A549 (cell line): ENCODE measurements around the gene KIAA2012. TPM values are rescaled to one million over a fixed set of nuclear protein-coding genes. Genes with fewer than 3 reads are reported as not detected.

Experiments
- ATAC-seq, 2 experiments: fragments of 200-7000 bp in 1 of 2; fragments of >200 bp in 1 of 2; cut with Nextera tagmentation in 1 of 2; cut with Tn5 transposase in 1 of 2; 3 replicates each; pipeline versions ENCODE4 v1.8.0 to v1.9.1; 2018 to 2020; ENCODE audit warnings: mild to moderate bottlenecking in 1 of 2, moderate library complexity in 1 of 2
- CTCF ChIA-PET: fragments of 300-600 bp; sonication (Branson Sonifier 250); formaldehyde crosslinking; extraction: SDS; loops from one replicate; lab custom pipeline; 2021; ENCODE audit warnings: antibody characterized with exemption, inconsistent platforms; lab: Yijun Ruan, JAX
- POLR2A ChIA-PET: fragments of 350-600 bp; formaldehyde crosslinking; extraction: SDS; loops from one replicate; lab custom pipeline; 2021; ENCODE audit warnings: antibody characterized with exemption, inconsistent platforms; lab: Yijun Ruan, JAX
- DNase-seq, 2 experiments: peaks; one replicate each; pipeline versions ENCODE4 v3.0.0 to v3.0.0-alpha.2; 2011 to 2016; ENCODE audit warnings: low read depth in 1 of 2, low spot score in 1 of 2
- FAIRE-seq: peaks from 2 replicates; lab custom pipeline; 2011; peaks lifted over from hg19 to GRCh38; lab: Jason Lieb, UNC
- H3K27ac ChIP-seq, 2 experiments: fragments of >200 bp; sonication (Bioruptor Twin); formaldehyde crosslinking; 3 replicates each; pipeline ENCODE4 v1.5.1; 2016 to 2017
- H3K4me1 ChIP-seq: fragments of >200 bp; sonication (Bioruptor Twin); formaldehyde crosslinking; 3 replicates; pipeline ENCODE4 v1.6.1; 2016
- H3K4me2 ChIP-seq: fragments of >200 bp; sonication (Bioruptor Twin); formaldehyde crosslinking; 3 replicates; pipeline ENCODE4 v1.6.1; 2016
- H3K4me3 ChIP-seq: fragments of >200 bp; sonication (Bioruptor Twin); formaldehyde crosslinking; 3 replicates; pipeline ENCODE4 v1.5.1; 2016
- H3K9me3 ChIP-seq: fragments of >200 bp; sonication (Bioruptor Twin); formaldehyde crosslinking; 3 replicates; pipeline ENCODE4 v1.6.1; 2016
- ATOH8 ChIP-seq: fragments of 250-450 bp; sonication (Bioruptor Pico); IDR thresholded peaks from 2 replicates; pipeline ENCODE4 v1.5.0; 2020; ENCODE audit warnings: low read depth, mild to moderate bottlenecking, moderate library complexity
- BHLHE40 ChIP-seq: IDR thresholded peaks from 2 replicates; pipeline ENCODE4 v1.6.1; 2012; ENCODE audit warnings: low read depth, low read length, inconsistent platforms
- CBX2 ChIP-seq: fragments of 200-600 bp; sonication (generic); IDR thresholded peaks from 2 replicates; pipeline ENCODE4 v1.6.1; 2016; ENCODE audit warnings: low read depth, mild to moderate bottlenecking, borderline replicate concordance
- CEBPB ChIP-seq, 2 experiments: fragments of >200 bp in 1 of 2; sonication (Bioruptor Twin) in 1 of 2; formaldehyde crosslinking in 1 of 2; IDR thresholded peaks; 2 replicates each; pipeline ENCODE4 v1.6.1; 2012 to 2016
- EHF ChIP-seq: fragments of 250-450 bp; sonication (Bioruptor Pico); IDR thresholded peaks from 2 replicates; pipeline ENCODE4 v1.5.0; 2020; ENCODE audit warnings: mild to moderate bottlenecking
- ESRRA ChIP-seq: fragments of 150-350 bp; IDR thresholded peaks from 2 replicates; pipeline ENCODE4 v1.6.1; 2014; ENCODE audit warnings: mild to moderate bottlenecking, low read length, borderline replicate concordance
- FOSB ChIP-seq: fragments of 250-450 bp; sonication (Bioruptor Pico); IDR thresholded peaks from 2 replicates; pipeline ENCODE4 v1.5.0; 2020; ENCODE audit warnings: mild to moderate bottlenecking, moderate library complexity
- FOSL2 ChIP-seq, 2 experiments: fragments of 450-650 bp in 1 of 2; fragments of >200 bp in 1 of 2; sonication (Bioruptor Twin) in 1 of 2; formaldehyde crosslinking; IDR thresholded peaks; 2 replicates each; pipeline versions ENCODE4 v1.5.0 to v1.6.1; 2016 to 2020; ENCODE audit warnings: mild to moderate bottlenecking in 1 of 2, moderate library complexity in 1 of 2
- FOXS1 ChIP-seq: fragments of 250-450 bp; sonication (Bioruptor Pico); IDR thresholded peaks from 2 replicates; pipeline ENCODE4 v1.5.0; 2020; ENCODE audit warnings: mild to moderate bottlenecking, moderate library complexity
- GATA3 ChIP-seq: IDR thresholded peaks from 2 replicates; pipeline ENCODE4 v1.6.1; 2012; ENCODE audit warnings: borderline replicate concordance
- HES2 ChIP-seq: fragments of >200 bp; sonication (Bioruptor Twin); formaldehyde crosslinking; IDR thresholded peaks from 2 replicates; pipeline ENCODE4 v1.6.1; 2016
- HEYL ChIP-seq: fragments of 250-450 bp; sonication (Bioruptor Pico); IDR thresholded peaks from 2 replicates; pipeline ENCODE4 v1.8.0; 2021; ENCODE audit warnings: mild to moderate bottlenecking, moderate library complexity
- HOXB13 ChIP-seq: fragments of 250-450 bp; sonication (Bioruptor Pico); IDR thresholded peaks from 2 replicates; pipeline ENCODE4 v1.5.0; 2020; ENCODE audit warnings: low read depth, mild to moderate bottlenecking, moderate library complexity
- HOXB5 ChIP-seq: fragments of 250-450 bp; sonication (Bioruptor Pico); IDR thresholded peaks from 2 replicates; pipeline ENCODE4 v1.5.0; 2020; ENCODE audit warnings: mild to moderate bottlenecking, moderate library complexity
- JUNB ChIP-seq: fragments of >200 bp; sonication (Bioruptor Twin); formaldehyde crosslinking; IDR thresholded peaks from 2 replicates; pipeline ENCODE4 v1.6.1; 2016
- KDM1A ChIP-seq: fragments of 200-600 bp; sonication (generic); IDR thresholded peaks from 2 replicates; pipeline ENCODE4 v1.6.1; 2016; ENCODE audit warnings: low read depth, mild to moderate bottlenecking
- MAZ ChIP-seq: fragments of 150-350 bp; IDR thresholded peaks from 2 replicates; pipeline ENCODE4 v1.6.1; 2014; ENCODE audit warnings: antibody characterized with exemption, low read depth, low read length, borderline replicate concordance
- MYC ChIP-seq: IDR thresholded peaks from 2 replicates; pipeline ENCODE4 v1.6.1; 2012; ENCODE audit warnings: mild to moderate bottlenecking, inconsistent platforms, low read length, improper control_type of control experiment, borderline replicate concordance
- PHF8 ChIP-seq: fragments of 200-600 bp; sonication (generic); IDR thresholded peaks from 2 replicates; pipeline ENCODE4 v1.6.1; 2016; ENCODE audit warnings: low read depth, mild to moderate bottlenecking, antibody characterized with exemption, moderate library complexity, borderline replicate concordance
- RAD21 ChIP-seq, 2 experiments: fragments of >200 bp in 1 of 2; sonication (Bioruptor Twin) in 1 of 2; formaldehyde crosslinking in 1 of 2; IDR thresholded peaks in 1 of 2; conservative IDR thresholded peaks in 1 of 2; 2 replicates in 1 of 2; 3 replicates in 1 of 2; pipeline ENCODE4 v1.6.1; 2012 to 2018; ENCODE audit warnings: inconsistent platforms in 1 of 2
- REST ChIP-seq: fragments of 200-600 bp; sonication (generic); IDR thresholded peaks from 2 replicates; pipeline ENCODE4 v1.6.1; 2016; ENCODE audit warnings: antibody characterized with exemption, mild to moderate bottlenecking, moderate library complexity
- RFX5 ChIP-seq: fragments of 450-650 bp; IDR thresholded peaks from 2 replicates; pipeline ENCODE4 v1.7.1; 2014; ENCODE audit warnings: antibody characterized with exemption, mild to moderate bottlenecking, moderate library complexity
- SREBF2 ChIP-seq: fragments of 450-650 bp; IDR thresholded peaks from 2 replicates; pipeline ENCODE4 v1.6.1; 2014; ENCODE audit warnings: mild to moderate bottlenecking, moderate library complexity
- ZSCAN20 ChIP-seq: fragments of 250-450 bp; sonication (Bioruptor Pico); IDR thresholded peaks from 2 replicates; pipeline ENCODE4 v1.8.0; 2022; ENCODE audit warnings: mild to moderate bottlenecking, moderate library complexity
- WGBS: methylation state at CpG from one replicate; pipeline ENCODE4 v1.1.6; 2017; ENCODE audit errors: missing lambda C conversion rate; 5-methylcytosine and 5-hydroxymethylcytosine counted together
- polyA plus RNA-seq, 4 experiments: library from polyadenylated mRNA; depleted of rRNA in 3 of 4; stranded (reverse); fragments of >200 nt; fragmentation: RNase III in 1 of 4; extraction: RNeasy Plus Mini Kit Qiagen cat#74134 plus additional on column Dnase treatment in 1 of 4; gene quantifications; 2 replicates in 3 of 4; 3 replicates in 1 of 4; pipeline ENCODE4 v1.2.3, GENCODE V29; 2011 to 2017
- TF ChIP-seq, protein P1 (sequence below): fragments of 150-350 bp; IDR thresholded peaks from 2 replicates; pipeline ENCODE4 v1.6.1; 2014; ENCODE audit warnings: low read depth, mild to moderate bottlenecking, low read length
- TF ChIP-seq, protein P2 (sequence below): IDR thresholded peaks from 2 replicates; pipeline ENCODE4 v1.6.1; 2012

Gene KIAA2012
- polyA plus RNA-seq, 2 of the 4 experiments (the other 2 are of a cell fraction) = 0.01 to 0.04 TPM

GRCh38 chr2:202065876-202066275 is 7.2 kb upstream of the KIAA2012 start:
- TF ChIP-seq REST (no peak), MAZ (no peak), RFX5 (no peak), BHLHE40 (no peak), SREBF2 (no peak), EHF (CRISPR knock-in tag) (no peak), GATA3 (no peak), FOSB (CRISPR knock-in tag) (no peak), ATOH8 (CRISPR knock-in tag) (no peak), HOXB13 (CRISPR knock-in tag) (no peak), JUNB (no peak), KDM1A (no peak), PHF8 (no peak), HEYL (CRISPR knock-in tag) (no peak), RAD21 (conservative IDR thresholded peaks at IDR 0.05 in 1 of 2, IDR thresholded peaks at IDR 0.05 in 1 of 2) (no peak), FOSL2 (IDR thresholded peaks at IDR 0.05) (no peak), FOSL2 (CRISPR knock-in tag; IDR thresholded peaks at IDR 0.05) (no peak), FOXS1 (no peak)
- TF ChIP-seq, protein P1, sequence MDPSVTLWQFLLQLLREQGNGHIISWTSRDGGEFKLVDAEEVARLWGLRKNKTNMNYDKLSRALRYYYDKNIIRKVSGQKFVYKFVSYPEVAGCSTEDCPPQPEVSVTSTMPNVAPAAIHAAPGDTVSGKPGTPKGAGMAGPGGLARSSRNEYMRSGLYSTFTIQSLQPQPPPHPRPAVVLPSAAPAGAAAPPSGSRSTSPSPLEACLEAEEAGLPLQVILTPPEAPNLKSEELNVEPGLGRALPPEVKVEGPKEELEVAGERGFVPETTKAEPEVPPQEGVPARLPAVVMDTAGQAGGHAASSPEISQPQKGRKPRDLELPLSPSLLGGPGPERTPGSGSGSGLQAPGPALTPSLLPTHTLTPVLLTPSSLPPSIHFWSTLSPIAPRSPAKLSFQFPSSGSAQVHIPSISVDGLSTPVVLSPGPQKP = no peak
- TF ChIP-seq, protein P2, sequence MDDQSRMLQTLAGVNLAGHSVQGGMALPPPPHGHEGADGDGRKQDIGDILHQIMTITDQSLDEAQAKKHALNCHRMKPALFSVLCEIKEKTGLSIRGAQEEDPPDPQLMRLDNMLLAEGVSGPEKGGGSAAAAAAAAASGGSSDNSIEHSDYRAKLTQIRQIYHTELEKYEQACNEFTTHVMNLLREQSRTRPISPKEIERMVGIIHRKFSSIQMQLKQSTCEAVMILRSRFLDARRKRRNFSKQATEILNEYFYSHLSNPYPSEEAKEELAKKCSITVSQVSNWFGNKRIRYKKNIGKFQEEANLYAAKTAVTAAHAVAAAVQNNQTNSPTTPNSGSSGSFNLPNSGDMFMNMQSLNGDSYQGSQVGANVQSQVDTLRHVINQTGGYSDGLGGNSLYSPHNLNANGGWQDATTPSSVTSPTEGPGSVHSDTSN = no peak
- Histone ChIP-seq H3K9me3 (no peaks in the 10 kb centered on the region), H3K4me3 (no peak overlapping the region), H3K4me1 (no peaks in the 10 kb centered on the region), H3K27ac (no peak overlapping the region), H3K4me2 (no peak overlapping the region)
- POLR2A ChIA-PET = no interaction called here
- no peak for DNase-seq
- FAIRE-seq = no peak
- ATAC-seq = no peak
- 90% methylated on average over 3 of the region's 3 CpGs for WGBS
- CTCF ChIA-PET = interaction anchor here (1.9 to 3.4 kb wide), 2 partner anchors 9 to 205 kb away, joined by 7 to 16 read pairs; no protein-coding TSS in a partner anchor

DNA sequence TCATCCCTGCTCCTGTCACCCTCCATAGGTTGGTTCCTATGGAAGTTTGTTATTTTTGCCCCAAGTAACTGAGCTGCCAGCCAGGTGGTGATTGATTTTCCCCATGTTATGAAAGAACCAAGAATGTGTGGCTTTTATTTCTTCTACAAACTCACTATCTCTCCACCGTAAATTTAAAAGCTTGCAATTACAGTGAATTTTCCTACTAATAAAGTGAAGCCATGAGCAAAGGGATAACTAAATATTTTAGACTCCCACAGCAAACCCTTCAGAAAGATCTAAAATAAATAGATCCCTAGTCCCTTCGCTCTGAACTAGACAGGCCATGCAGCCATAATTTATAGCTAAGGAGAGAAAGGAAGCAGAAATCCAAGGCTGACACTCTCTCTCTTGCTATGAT is 6.2 kb upstream of the KIAA2012 start:
- no peak overlapping the region for H3K4me3 ChIP-seq
- 83% methylated on average over 2 of the region's 2 CpGs for WGBS
- ATAC-seq (no peak), DNase-seq (no peak), FAIRE-seq (no peak)
- CTCF ChIA-PET = interaction anchor here (1.9 kb wide), 1 partner anchor 10 kb away, joined by 7 read pairs; no protein-coding TSS in a partner anchor
- no peaks in the 10 kb centered on the region for H3K9me3 ChIP-seq
- no peak overlapping the region for H3K27ac ChIP-seq
- H3K4me1 ChIP-seq = no peaks in the 10 kb centered on the region
- POLR2A ChIA-PET = no interaction called here
- no peak overlapping the region for H3K4me2 ChIP-seq
- no peak for TF ChIP-seq CBX2
- no peak for TF ChIP-seq HOXB5 (CRISPR knock-in tag)
- TF ChIP-seq MYC = no peak
- no peak for TF ChIP-seq ATOH8 (CRISPR knock-in tag)
- no peak for TF ChIP-seq HOXB13 (CRISPR knock-in tag)
- TF ChIP-seq ZSCAN20 = no peak
- no peak for TF ChIP-seq CEBPB (IDR thresholded peaks at IDR 0.05)
- TF ChIP-seq ESRRA = no peak
- TF ChIP-seq, protein P1 = no peak
- TF ChIP-seq JUNB = no peak
- TF ChIP-seq, protein P2 = no peak
- no peak for TF ChIP-seq HES2
